ENCODE data around the gene ROGDI. TPM values are rescaled to one million over a fixed set of nuclear protein-coding genes. Genes with fewer than 3 reads are reported as not detected.

Gene ROGDI
- total RNA-seq, 2 experiments from 2014 or later: 9.4 to 11.0 TPM

DNA sequence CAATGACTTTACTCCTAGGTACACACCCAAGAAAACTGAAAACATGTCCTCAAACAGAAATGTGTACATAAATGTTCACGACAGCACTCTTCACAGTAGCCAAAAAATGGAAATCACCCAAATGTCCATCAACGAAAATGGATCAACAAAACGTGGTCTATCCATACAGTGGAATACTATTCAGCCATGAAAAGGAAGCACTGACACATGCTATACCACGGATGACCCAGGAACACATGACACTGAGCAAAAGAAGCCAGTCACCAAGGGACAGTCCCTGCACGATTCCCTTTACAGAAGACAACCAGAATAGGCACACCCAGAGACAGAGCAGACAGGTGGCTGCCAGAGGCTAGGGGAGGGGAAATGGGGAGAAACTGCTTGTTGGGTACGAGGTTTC is 46.7 kb downstream of the ROGDI start:
- Histone ChIP-seq H3K27me3 (ENCODE audit: control insufficient read depth in 1 of 2, insufficient read depth in 2 of 2, low read length in 2 of 2) (no peaks in the 10 kb centered on the region), H3K36me3 (ENCODE audit: insufficient read depth, low read length) (peaks cover 75% of the 10 kb centered on the region), H3K27ac (ENCODE audit: low read depth in 1 of 2, low read length in 2 of 2) (no peak overlapping the region), H3K4me3 (ENCODE audit: low read length) (no peak overlapping the region), H3K4me1 (ENCODE audit: insufficient read depth, low read length) (no peaks in the 10 kb centered on the region), H3K9me3 (ENCODE audit: control insufficient read depth in 1 of 2, insufficient read depth in 1 of 2, low read length in 2 of 2) (peaks cover 0 to 3% of the 10 kb centered on the region in 2 experiments)
- POLR2A ChIA-PET: no interaction called here
- no peak for ATAC-seq (ENCODE audit: poor library complexity)
- no peak overlapping the region for H3K27ac Mint-ChIP-seq
- H3K27me3 Mint-ChIP-seq: no peaks in the 10 kb centered on the region
- intact Hi-C loops (cut with DNase I, micrococcal nuclease): no loop called here
- H3K4me3 Mint-ChIP-seq: no peak overlapping the region
- TF ChIP-seq, protein P1, sequence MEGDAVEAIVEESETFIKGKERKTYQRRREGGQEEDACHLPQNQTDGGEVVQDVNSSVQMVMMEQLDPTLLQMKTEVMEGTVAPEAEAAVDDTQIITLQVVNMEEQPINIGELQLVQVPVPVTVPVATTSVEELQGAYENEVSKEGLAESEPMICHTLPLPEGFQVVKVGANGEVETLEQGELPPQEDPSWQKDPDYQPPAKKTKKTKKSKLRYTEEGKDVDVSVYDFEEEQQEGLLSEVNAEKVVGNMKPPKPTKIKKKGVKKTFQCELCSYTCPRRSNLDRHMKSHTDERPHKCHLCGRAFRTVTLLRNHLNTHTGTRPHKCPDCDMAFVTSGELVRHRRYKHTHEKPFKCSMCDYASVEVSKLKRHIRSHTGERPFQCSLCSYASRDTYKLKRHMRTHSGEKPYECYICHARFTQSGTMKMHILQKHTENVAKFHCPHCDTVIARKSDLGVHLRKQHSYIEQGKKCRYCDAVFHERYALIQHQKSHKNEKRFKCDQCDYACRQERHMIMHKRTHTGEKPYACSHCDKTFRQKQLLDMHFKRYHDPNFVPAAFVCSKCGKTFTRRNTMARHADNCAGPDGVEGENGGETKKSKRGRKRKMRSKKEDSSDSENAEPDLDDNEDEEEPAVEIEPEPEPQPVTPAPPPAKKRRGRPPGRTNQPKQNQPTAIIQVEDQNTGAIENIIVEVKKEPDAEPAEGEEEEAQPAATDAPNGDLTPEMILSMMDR (IDR thresholded peaks at IDR 0.05): no peak
- DNase-seq: no peak
- no peaks in the 10 kb centered on the region for H3K9me3 Mint-ChIP-seq
- CTCF ChIA-PET: no interaction called here
- H3K4me1 Mint-ChIP-seq (ENCODE audit: low read depth): no peaks in the 10 kb centered on the region
- peaks cover 74% of the 10 kb centered on the region for H3K36me3 Mint-ChIP-seq (ENCODE audit: low read depth)

- TF ChIP-seq, protein P1 (IDR thresholded peaks at IDR 0.05): no peak
- Mint-ChIP-seq H3K27ac (no peak overlapping the region), H3K4me1 (ENCODE audit: low read depth) (no peaks in the 10 kb centered on the region), H3K27me3 (no peaks in the 10 kb centered on the region), H3K9me3 (no peaks in the 10 kb centered on the region), H3K4me3 (no peak overlapping the region), H3K36me3 (ENCODE audit: low read depth) (peaks cover 65% of the 10 kb centered on the region)
- intact Hi-C loops (cut with DNase I, micrococcal nuclease): no loop called here
- no peak for ATAC-seq (ENCODE audit: poor library complexity)
- no peaks in the 10 kb centered on the region for H3K4me1 ChIP-seq (ENCODE audit: insufficient read depth, low read length)
- ChIA-PET POLR2A (no interaction called here), CTCF (no interaction called here)
- peaks cover 0 to 3% of the 10 kb centered on the region in 2 experiments for H3K9me3 ChIP-seq (ENCODE audit: control insufficient read depth in 1 of 2, insufficient read depth in 1 of 2, low read length in 2 of 2)
- H3K27ac ChIP-seq (ENCODE audit: low read depth in 1 of 2, low read length in 2 of 2): no peak overlapping the region
- DNase-seq: no peak
- peaks cover 67% of the 10 kb centered on the region for H3K36me3 ChIP-seq (ENCODE audit: insufficient read depth, low read length)
- no peak overlapping the region for H3K4me3 ChIP-seq (ENCODE audit: low read length)
- H3K27me3 ChIP-seq (ENCODE audit: control insufficient read depth in 1 of 2, insufficient read depth in 2 of 2, low read length in 2 of 2): no peaks in the 10 kb centered on the region
Observed at GRCh38 chr16:4754865-4755264, 47.6 kb downstream of the ROGDI start.

- Histone ChIP-seq H3K4me3 (ENCODE audit: low read length) (no peak overlapping the region), H3K9me3 (ENCODE audit: control insufficient read depth in 1 of 2, insufficient read depth in 1 of 2, low read length in 2 of 2) (peaks cover 0 to 3% of the 10 kb centered on the region in 2 experiments), H3K27ac (ENCODE audit: low read depth in 1 of 2, low read length in 2 of 2) (no peak overlapping the region), H3K4me1 (ENCODE audit: insufficient read depth, low read length) (peaks cover 4% of the 10 kb centered on the region), H3K36me3 (ENCODE audit: insufficient read depth, low read length) (peaks cover 52% of the 10 kb centered on the region), H3K27me3 (ENCODE audit: control insufficient read depth in 1 of 2, insufficient read depth in 2 of 2, low read length in 2 of 2) (no peaks in the 10 kb centered on the region)
- CTCF ChIA-PET: no interaction called here
- intact Hi-C loops (cut with DNase I, micrococcal nuclease): no loop called here
- ATAC-seq (ENCODE audit: poor library complexity): no peak
- TF ChIP-seq, protein P1 (IDR thresholded peaks at IDR 0.05): no peak
- no peak for DNase-seq
- Mint-ChIP-seq H3K27me3 (no peaks in the 10 kb centered on the region), H3K27ac (no peak overlapping the region), H3K4me1 (ENCODE audit: low read depth) (no peaks in the 10 kb centered on the region), H3K4me3 (no peak overlapping the region), H3K9me3 (no peaks in the 10 kb centered on the region), H3K36me3 (ENCODE audit: low read depth) (peaks cover 49% of the 10 kb centered on the region)
- POLR2A ChIA-PET: no interaction called here
Observed at GRCh38 chr16:4753227-4753626, 49.2 kb downstream of the ROGDI start.
